SU-DHL-6 (cell line): ENCODE measurements around the gene IQCE.

Experiments
- H2AFZ ChIP-seq: fragments of 200-600 bp; sonication (generic); 2 replicates; pipeline ENCODE4 v1.6.1; 2014; ENCODE audit warnings: low read depth, mild to moderate bottlenecking, moderate library complexity, mixed read lengths, antibody characterized with exemption, low read length; ENCODE audit not compliant: severe bottlenecking
- H3F3A ChIP-seq: fragments of 200-600 bp; shearing (Covaris generic); 2 replicates; pipeline ENCODE4 v1.6.0; 2016; ENCODE audit warnings: antibody characterized with exemption, mild to moderate bottlenecking; ENCODE audit not compliant: insufficient read depth
- H3K27ac ChIP-seq: fragments of 200-600 bp; sonication (generic); 2 replicates; pipeline ENCODE4 v1.5.1; 2016; ENCODE audit warnings: low read depth, mild to moderate bottlenecking, low read length, moderate library complexity, mixed read lengths
- H3K27me3 ChIP-seq: fragments of 200-600 bp; sonication (generic), shearing (Covaris generic); 2 replicates; pipeline ENCODE4 v1.6.0; 2014; ENCODE audit warnings: mild to moderate bottlenecking, low read length
- H3K36me3 ChIP-seq: fragments of 200-600 bp; sonication (generic); 2 replicates; pipeline ENCODE4 v1.6.1; 2014; ENCODE audit warnings: mild to moderate bottlenecking, low read length, mixed read lengths
- H3K4me2 ChIP-seq: fragments of 300-600, 200-600 bp; shearing (Covaris generic), sonication (generic); 2 replicates; pipeline ENCODE4 v1.6.0; 2014; ENCODE audit warnings: low read length, low read depth, mild to moderate bottlenecking; ENCODE audit not compliant: poor library complexity, severe bottlenecking
- H3K4me3 ChIP-seq: fragments of 200-600 bp; sonication (generic); 2 replicates; pipeline ENCODE4 v1.5.1; 2014; ENCODE audit warnings: antibody characterized with exemption, low read length, mild to moderate bottlenecking, mixed read lengths; ENCODE audit not compliant: insufficient read depth, poor library complexity, severe bottlenecking
- H3K79me2 ChIP-seq: fragments of 200-600 bp; sonication (generic); 2 replicates; pipeline ENCODE4 v1.6.1; 2014; ENCODE audit warnings: mild to moderate bottlenecking, low read length, moderate library complexity; ENCODE audit not compliant: insufficient read depth
- H3K9ac ChIP-seq: fragments of 200-600 bp; sonication (generic); 2 replicates; pipeline ENCODE4 v1.7.0; 2014; ENCODE audit warnings: mild to moderate bottlenecking, low read length
- H3K9me2 ChIP-seq: fragments of 200-600 bp; sonication (generic); replicated peaks from 2 replicates; pipeline ENCODE4 v1.6.1; 2014; ENCODE audit warnings: low read length; ENCODE audit not compliant: insufficient read depth
- H3K9me3 ChIP-seq: fragments of 200-600 bp; sonication (generic); 2 replicates; pipeline ENCODE4 v1.6.1; 2014; ENCODE audit warnings: low read length, mixed read lengths; ENCODE audit not compliant: insufficient read depth
- H4K20me1 ChIP-seq: fragments of 200-600 bp; sonication (generic); 2 replicates; pipeline ENCODE4 v1.6.1; 2014; ENCODE audit warnings: low read depth, mild to moderate bottlenecking, antibody characterized with exemption, low read length, moderate library complexity, mixed read lengths
- CTCF ChIP-seq: fragments of 200-600 bp; sonication (generic); IDR thresholded peaks from one replicate; pipeline ENCODE4 v1.5.1; 2017; ENCODE audit warnings: antibody characterized with exemption, mild to moderate bottlenecking, low read length, moderate library complexity; ENCODE audit not compliant: insufficient read depth, poor library complexity, severe bottlenecking
- EZH2phosphoT487 ChIP-seq: fragments of 200-600 bp; sonication (generic), shearing (Covaris generic); conservative IDR thresholded peaks from 2 replicates; pipeline ENCODE4 v1.6.1; 2018; ENCODE audit warnings: mild to moderate bottlenecking, antibody characterized with exemption, low read length, moderate library complexity, mixed read lengths

The IQCE gene

GRCh38 chr7:2515424-2516193 lies 43.2 kb upstream of the IQCE start:
- Histone ChIP-seq H3K9ac (no peak overlapping the region), H4K20me1 (no peaks in the 10 kb centered on the region), H3K27me3 (peaks cover 3% of the 10 kb centered on the region; the same call in 1 of the 2 replicates), H2AFZ (no peak overlapping the region), H3K9me3 (no peaks in the 10 kb centered on the region), H3K4me2 (no peak overlapping the region), H3K4me3 (no peak overlapping the region), H3F3A (no peaks in the 10 kb centered on the region), H3K9me2 (no peaks in the 10 kb centered on the region), H3K36me3 (no peaks in the 10 kb centered on the region), H3K79me2 (no peaks in the 10 kb centered on the region), H3K27ac (no peak overlapping the region)
- TF ChIP-seq CTCF (no peak), EZH2phosphoT487 (no peak)

GRCh38 chr7:2516194-2516555 lies 42.6 kb upstream of the IQCE start:
- Histone ChIP-seq H3K27me3 (peaks cover 4% of the 10 kb centered on the region; the same call in 1 of the 2 replicates), H3F3A (no peaks in the 10 kb centered on the region), H3K9me3 (no peaks in the 10 kb centered on the region), H3K4me2 (no peak overlapping the region), H3K36me3 (no peaks in the 10 kb centered on the region), H3K79me2 (no peaks in the 10 kb centered on the region), H3K4me3 (no peak overlapping the region), H3K27ac (no peak overlapping the region), H3K9ac (no peak overlapping the region), H3K9me2 (no peaks in the 10 kb centered on the region), H2AFZ (no peak overlapping the region), H4K20me1 (no peaks in the 10 kb centered on the region)
- no peak for TF ChIP-seq CTCF
- no peak for TF ChIP-seq EZH2phosphoT487

- Histone ChIP-seq H3K9me3 (no peaks in the 10 kb centered on the region), H3K4me2 (no peak overlapping the region), H2AFZ (no peak overlapping the region), H3F3A (no peaks in the 10 kb centered on the region), H3K4me3 (no peak overlapping the region), H3K27ac (no peak overlapping the region), H3K27me3 (peaks cover 4% of the 10 kb centered on the region; the same call in 1 of the 2 replicates), H3K9me2 (no peaks in the 10 kb centered on the region), H3K36me3 (no peaks in the 10 kb centered on the region), H3K79me2 (no peaks in the 10 kb centered on the region), H4K20me1 (no peaks in the 10 kb centered on the region), H3K9ac (no peak overlapping the region)
- TF ChIP-seq CTCF (no peak), EZH2phosphoT487 (no peak)
Measured at GRCh38 chr7:2517026-2517425, 41.8 kb upstream of the IQCE start.
